Panc1 (cell line): ENCODE measurements around the gene FAM107B.

Experiments used
- POLR2AphosphoS5 ChIP-seq: IDR thresholded peaks from 2 replicates; pipeline ENCODE4 v1.6.1; 2012; ENCODE audit warnings: mild to moderate bottlenecking, low read depth, low read length, moderate library complexity
- SIN3A ChIP-seq: IDR thresholded peaks from 2 replicates; pipeline ENCODE4 v1.6.1; 2012; ENCODE audit warnings: low read depth, mild to moderate bottlenecking, low read length, moderate library complexity, borderline replicate concordance; ENCODE audit not compliant: insufficient read depth
- TCF7L2 ChIP-seq: IDR thresholded peaks from 2 replicates; pipeline ENCODE4 v1.6.1; 2011; ENCODE audit warnings: mild to moderate bottlenecking, low read depth, low read length, inconsistent platforms
- TF ChIP-seq, protein P1 (sequence below): fragments of 450-650 bp; IDR thresholded peaks from 2 replicates; pipeline ENCODE4 v1.5.1; 2017; ENCODE audit warnings: mild to moderate bottlenecking
- TF ChIP-seq, protein P2 (sequence below), 2 experiments: IDR thresholded peaks; 2 replicates each; pipeline ENCODE4 v1.6.1; 2011 to 2012; ENCODE audit warnings: low read depth in 2 of 2, control low read depth in 1 of 2, low read length in 1 of 2, mild to moderate bottlenecking in 1 of 2, moderate library complexity in 1 of 2; ENCODE audit not compliant: insufficient read depth in 1 of 2

DNA sequence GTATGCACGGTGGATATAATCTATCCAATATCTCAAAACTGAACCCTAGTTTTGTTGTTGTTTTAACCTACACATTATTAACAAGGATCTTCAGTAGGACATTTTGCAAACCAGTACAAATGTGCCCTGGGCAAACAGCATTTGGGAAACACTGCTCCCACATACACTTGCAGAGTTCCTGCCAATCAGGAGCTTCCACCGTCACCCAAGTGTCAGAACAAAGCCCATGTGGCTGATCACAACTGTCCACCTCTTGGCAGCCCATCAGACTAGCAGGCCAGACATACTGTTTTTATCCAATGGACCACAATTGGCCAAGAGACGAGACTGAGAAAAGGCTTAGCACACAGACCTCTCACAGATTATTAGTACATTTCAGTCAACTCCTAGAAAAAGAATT is 200.4 kb downstream of the FAM107B start:
- TF ChIP-seq POLR2AphosphoS5: no peak
- TF ChIP-seq, protein P1, sequence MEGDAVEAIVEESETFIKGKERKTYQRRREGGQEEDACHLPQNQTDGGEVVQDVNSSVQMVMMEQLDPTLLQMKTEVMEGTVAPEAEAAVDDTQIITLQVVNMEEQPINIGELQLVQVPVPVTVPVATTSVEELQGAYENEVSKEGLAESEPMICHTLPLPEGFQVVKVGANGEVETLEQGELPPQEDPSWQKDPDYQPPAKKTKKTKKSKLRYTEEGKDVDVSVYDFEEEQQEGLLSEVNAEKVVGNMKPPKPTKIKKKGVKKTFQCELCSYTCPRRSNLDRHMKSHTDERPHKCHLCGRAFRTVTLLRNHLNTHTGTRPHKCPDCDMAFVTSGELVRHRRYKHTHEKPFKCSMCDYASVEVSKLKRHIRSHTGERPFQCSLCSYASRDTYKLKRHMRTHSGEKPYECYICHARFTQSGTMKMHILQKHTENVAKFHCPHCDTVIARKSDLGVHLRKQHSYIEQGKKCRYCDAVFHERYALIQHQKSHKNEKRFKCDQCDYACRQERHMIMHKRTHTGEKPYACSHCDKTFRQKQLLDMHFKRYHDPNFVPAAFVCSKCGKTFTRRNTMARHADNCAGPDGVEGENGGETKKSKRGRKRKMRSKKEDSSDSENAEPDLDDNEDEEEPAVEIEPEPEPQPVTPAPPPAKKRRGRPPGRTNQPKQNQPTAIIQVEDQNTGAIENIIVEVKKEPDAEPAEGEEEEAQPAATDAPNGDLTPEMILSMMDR: no peak
- TF ChIP-seq SIN3A: no peak
- TF ChIP-seq, protein P2, sequence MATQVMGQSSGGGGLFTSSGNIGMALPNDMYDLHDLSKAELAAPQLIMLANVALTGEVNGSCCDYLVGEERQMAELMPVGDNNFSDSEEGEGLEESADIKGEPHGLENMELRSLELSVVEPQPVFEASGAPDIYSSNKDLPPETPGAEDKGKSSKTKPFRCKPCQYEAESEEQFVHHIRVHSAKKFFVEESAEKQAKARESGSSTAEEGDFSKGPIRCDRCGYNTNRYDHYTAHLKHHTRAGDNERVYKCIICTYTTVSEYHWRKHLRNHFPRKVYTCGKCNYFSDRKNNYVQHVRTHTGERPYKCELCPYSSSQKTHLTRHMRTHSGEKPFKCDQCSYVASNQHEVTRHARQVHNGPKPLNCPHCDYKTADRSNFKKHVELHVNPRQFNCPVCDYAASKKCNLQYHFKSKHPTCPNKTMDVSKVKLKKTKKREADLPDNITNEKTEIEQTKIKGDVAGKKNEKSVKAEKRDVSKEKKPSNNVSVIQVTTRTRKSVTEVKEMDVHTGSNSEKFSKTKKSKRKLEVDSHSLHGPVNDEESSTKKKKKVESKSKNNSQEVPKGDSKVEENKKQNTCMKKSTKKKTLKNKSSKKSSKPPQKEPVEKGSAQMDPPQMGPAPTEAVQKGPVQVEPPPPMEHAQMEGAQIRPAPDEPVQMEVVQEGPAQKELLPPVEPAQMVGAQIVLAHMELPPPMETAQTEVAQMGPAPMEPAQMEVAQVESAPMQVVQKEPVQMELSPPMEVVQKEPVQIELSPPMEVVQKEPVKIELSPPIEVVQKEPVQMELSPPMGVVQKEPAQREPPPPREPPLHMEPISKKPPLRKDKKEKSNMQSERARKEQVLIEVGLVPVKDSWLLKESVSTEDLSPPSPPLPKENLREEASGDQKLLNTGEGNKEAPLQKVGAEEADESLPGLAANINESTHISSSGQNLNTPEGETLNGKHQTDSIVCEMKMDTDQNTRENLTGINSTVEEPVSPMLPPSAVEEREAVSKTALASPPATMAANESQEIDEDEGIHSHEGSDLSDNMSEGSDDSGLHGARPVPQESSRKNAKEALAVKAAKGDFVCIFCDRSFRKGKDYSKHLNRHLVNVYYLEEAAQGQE (IDR thresholded peaks at IDR 0.05; ENCODE audit: insufficient read depth in 1 of 2, low read depth in 2 of 2, low read length in 1 of 2): no peak
- TF ChIP-seq TCF7L2: no peak
